ENCODE data around the gene GID4. TPM values are rescaled to one million over a fixed set of nuclear protein-coding genes. Genes with fewer than 3 reads are reported as not detected.

The GID4 gene
- total RNA-seq, 1 experiment from 2014 or later = 7.3 TPM

- Mint-ChIP-seq H3K4me3 (ENCODE audit: low read depth, unreplicated experiment) (no peak overlapping the region), H3K4me1 (ENCODE audit: low read depth, unreplicated experiment) (no peaks in the 10 kb centered on the region), H3K27ac (ENCODE audit: unreplicated experiment) (no peak overlapping the region), H3K36me3 (ENCODE audit: insufficient read depth, unreplicated experiment) (peaks cover 18% of the 10 kb centered on the region), H3K27me3 (ENCODE audit: unreplicated experiment) (no peaks in the 10 kb centered on the region), H3K9me3 (ENCODE audit: low read depth, unreplicated experiment) (no peaks in the 10 kb centered on the region)
- CTCF ChIA-PET = no interaction called here
- no peak for DNase-seq
- BruUV-seq (replicated peaks) = no TSS peak
- intact Hi-C loops (cut with micrococcal nuclease; ENCODE audit: unreplicated experiment) = no loop called here
- TF ChIP-seq CTCF (IDR thresholded peaks at IDR 0.05; ENCODE audit: unreplicated experiment) = no peak
These were observed 67.0 kb downstream of the GID4 start for GRCh38 chr17:18106211-18106610.

- intact Hi-C loops (cut with micrococcal nuclease; ENCODE audit: unreplicated experiment) = no loop called here
These were observed 68.0 kb downstream of the GID4 start for GRCh38 chr17:18107061-18107790.

GRCh38 chr17:18107971-18108370 is 68.8 kb downstream of the GID4 start:
- peaks cover 16% of the 10 kb centered on the region for H3K36me3 Mint-ChIP-seq (ENCODE audit: insufficient read depth, unreplicated experiment)
- no peak for TF ChIP-seq CTCF (IDR thresholded peaks at IDR 0.05; ENCODE audit: unreplicated experiment)
- no peak for DNase-seq
- intact Hi-C loops (cut with micrococcal nuclease; ENCODE audit: unreplicated experiment) = no loop called here
- no peak overlapping the region for H3K4me3 Mint-ChIP-seq (ENCODE audit: low read depth, unreplicated experiment)
- BruUV-seq (replicated peaks) = no TSS peak
- no peaks in the 10 kb centered on the region for H3K9me3 Mint-ChIP-seq (ENCODE audit: low read depth, unreplicated experiment)
- CTCF ChIA-PET = no interaction called here
- no peak overlapping the region for H3K27ac Mint-ChIP-seq (ENCODE audit: unreplicated experiment)
- no peaks in the 10 kb centered on the region for H3K27me3 Mint-ChIP-seq (ENCODE audit: unreplicated experiment)
- H3K4me1 Mint-ChIP-seq (ENCODE audit: low read depth, unreplicated experiment) = no peaks in the 10 kb centered on the region

More at GRCh38 chr17:18107061-18107790, 68.0 kb downstream of the GID4 start:
- H3K27me3 Mint-ChIP-seq (ENCODE audit: unreplicated experiment) = no peaks in the 10 kb centered on the region
- peaks cover 18% of the 10 kb centered on the region for H3K36me3 Mint-ChIP-seq (ENCODE audit: insufficient read depth, unreplicated experiment)
- H3K27ac Mint-ChIP-seq (ENCODE audit: unreplicated experiment) = no peak overlapping the region
- H3K4me3 Mint-ChIP-seq (ENCODE audit: low read depth, unreplicated experiment) = no peak overlapping the region
- CTCF ChIA-PET = no interaction called here
- no peaks in the 10 kb centered on the region for H3K9me3 Mint-ChIP-seq (ENCODE audit: low read depth, unreplicated experiment)
- no TSS peak for BruUV-seq (replicated peaks)
- no peaks in the 10 kb centered on the region for H3K4me1 Mint-ChIP-seq (ENCODE audit: low read depth, unreplicated experiment)
- no peak for TF ChIP-seq CTCF (IDR thresholded peaks at IDR 0.05; ENCODE audit: unreplicated experiment)
- no peak for DNase-seq

- Mint-ChIP-seq H3K36me3 (ENCODE audit: insufficient read depth, unreplicated experiment) (peaks cover 14% of the 10 kb centered on the region), H3K27ac (ENCODE audit: unreplicated experiment) (no peak within 1 kb of the TSS), H3K9me3 (ENCODE audit: low read depth, unreplicated experiment) (no peaks in the 10 kb centered on the region), H3K27me3 (ENCODE audit: unreplicated experiment) (no peaks in the 10 kb centered on the region), H3K4me1 (ENCODE audit: low read depth, unreplicated experiment) (no peaks in the 10 kb centered on the region), H3K4me3 (ENCODE audit: low read depth, unreplicated experiment) (no peak within 1 kb of the TSS)
- TF ChIP-seq CTCF (IDR thresholded peaks at IDR 0.05; ENCODE audit: unreplicated experiment) = no peak
- no peak for DNase-seq
- CTCF ChIA-PET = interaction anchor here (0.6 kb wide), 1 partner anchor 18 kb away, joined by 5 read pairs; no protein-coding TSS in a partner anchor
- intact Hi-C loops (cut with micrococcal nuclease; ENCODE audit: unreplicated experiment) = no loop called here
- BruUV-seq (replicated peaks) = no TSS peak
These were observed 69.4 kb downstream of the GID4 start, which contains the start of gene MYO15A for GRCh38 chr17:18108401-18109312. Gene MYO15A, plus strand, starts transcription at chr17:18108756. Its CDS starts 10,045 bp downstream, at chr17:18118801.
